ENCODE results near the gene CLCN3. TPM values are rescaled to one million over a fixed set of nuclear protein-coding genes. Genes with fewer than 3 reads are reported as not detected.

The CLCN3 gene
- total and polyA plus RNA-seq, 9 of the 15 experiments (the other 6 are each of a cell fraction or from before 2014, with no cell fraction given), result 12.7 to 60.6 (median 38.5) TPM

DNA sequence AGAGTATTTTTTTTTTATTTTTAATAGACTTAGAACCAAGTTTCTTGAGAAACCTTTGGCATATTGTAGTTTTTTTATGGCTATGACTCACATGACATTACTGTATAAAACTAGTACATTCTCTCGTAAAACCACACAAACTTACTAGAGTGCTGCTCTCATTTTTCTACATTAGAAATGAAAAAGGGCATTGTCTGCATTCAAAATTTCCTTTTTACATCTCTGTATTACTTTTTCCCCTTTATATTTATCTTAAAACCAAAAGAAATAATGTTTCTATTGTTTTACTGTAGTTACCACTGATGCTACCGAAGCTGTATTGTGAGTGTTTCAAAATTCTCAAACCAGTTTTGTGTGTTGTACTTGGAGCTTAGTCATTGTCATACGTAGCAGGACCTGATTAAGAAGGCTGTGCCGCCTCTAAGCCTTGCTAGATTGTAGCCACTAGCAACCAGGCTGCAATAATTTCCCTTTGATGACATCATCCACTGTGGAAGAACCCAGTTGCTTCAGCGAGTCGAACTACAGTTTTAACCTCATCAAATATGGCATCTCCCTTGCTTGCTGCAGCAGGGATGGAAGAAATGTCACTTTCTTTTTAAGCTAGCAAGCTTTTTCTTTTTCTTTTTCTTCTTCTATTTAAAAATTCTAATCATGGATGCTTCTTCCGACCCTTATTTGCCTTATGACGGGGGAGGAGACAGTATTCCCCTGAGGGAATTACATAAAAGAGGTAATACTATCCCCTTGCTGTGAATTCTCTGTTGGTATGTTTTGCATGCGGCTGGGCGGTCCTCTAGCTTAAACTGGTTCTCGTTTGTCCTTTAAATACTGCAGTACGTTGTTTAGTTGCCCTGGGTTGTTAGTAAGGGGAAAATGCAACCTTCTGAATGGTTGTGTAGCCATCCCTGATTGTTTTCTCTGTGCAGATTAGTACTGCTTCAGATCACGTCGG is 39.6 kb downstream of the CLCN3 start (continued):
- TF ChIP-seq CBFA2T2 (conservative IDR thresholded peaks at IDR 0.05), result no peak
- no peak for TF ChIP-seq ZNF57 (CRISPR knock-in tag; IDR thresholded peaks at IDR 0.05)
- TF ChIP-seq, protein P1, sequence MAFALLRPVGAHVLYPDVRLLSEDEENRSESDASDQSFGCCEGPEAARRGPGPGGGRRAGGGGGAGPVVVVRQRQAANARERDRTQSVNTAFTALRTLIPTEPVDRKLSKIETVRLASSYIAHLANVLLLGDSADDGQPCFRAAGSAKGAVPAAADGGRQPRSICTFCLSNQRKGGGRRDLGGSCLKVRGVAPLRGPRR (CRISPR knock-in tag; IDR thresholded peaks at IDR 0.05), result no peak
- TF ChIP-seq DDX20 (tag; IDR thresholded peaks at IDR 0.05; ENCODE audit: low read depth), result peak; percentile 50; the same call in 1 of the 2 replicates
- no peak for TF ChIP-seq PATZ1 (CRISPR knock-in tag; IDR thresholded peaks at IDR 0.05; ENCODE audit: borderline replicate concordance)
- TF ChIP-seq NFE2 (IDR thresholded peaks at IDR 0.05; ENCODE audit: low read depth), result peak; percentile 96
- TF ChIP-seq MAZ (CRISPR knock-in tag; conservative IDR thresholded peaks at IDR 0.05 in 1 of 2, IDR thresholded peaks at IDR 0.05 in 1 of 2), result no peak; a peak in 1 of 4 replicates
- TF ChIP-seq, protein P2, sequence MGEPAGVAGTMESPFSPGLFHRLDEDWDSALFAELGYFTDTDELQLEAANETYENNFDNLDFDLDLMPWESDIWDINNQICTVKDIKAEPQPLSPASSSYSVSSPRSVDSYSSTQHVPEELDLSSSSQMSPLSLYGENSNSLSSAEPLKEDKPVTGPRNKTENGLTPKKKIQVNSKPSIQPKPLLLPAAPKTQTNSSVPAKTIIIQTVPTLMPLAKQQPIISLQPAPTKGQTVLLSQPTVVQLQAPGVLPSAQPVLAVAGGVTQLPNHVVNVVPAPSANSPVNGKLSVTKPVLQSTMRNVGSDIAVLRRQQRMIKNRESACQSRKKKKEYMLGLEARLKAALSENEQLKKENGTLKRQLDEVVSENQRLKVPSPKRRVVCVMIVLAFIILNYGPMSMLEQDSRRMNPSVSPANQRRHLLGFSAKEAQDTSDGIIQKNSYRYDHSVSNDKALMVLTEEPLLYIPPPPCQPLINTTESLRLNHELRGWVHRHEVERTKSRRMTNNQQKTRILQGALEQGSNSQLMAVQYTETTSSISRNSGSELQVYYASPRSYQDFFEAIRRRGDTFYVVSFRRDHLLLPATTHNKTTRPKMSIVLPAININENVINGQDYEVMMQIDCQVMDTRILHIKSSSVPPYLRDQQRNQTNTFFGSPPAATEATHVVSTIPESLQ (CRISPR knock-in tag; IDR thresholded peaks at IDR 0.05), result no peak
- TF ChIP-seq NFXL1 (CRISPR knock-in tag; IDR thresholded peaks at IDR 0.05), result no peak
- TF ChIP-seq ZNF507 (tag; conservative IDR thresholded peaks at IDR 0.05), result no peak
- no peak for TF ChIP-seq HNRNPK (IDR thresholded peaks at IDR 0.05; ENCODE audit: low read depth, low read length, poor library complexity, severe bottlenecking)
- TF ChIP-seq CBFA2T3 (IDR thresholded peaks at IDR 0.05), result peak; percentile 67
- TF ChIP-seq, protein P3, sequence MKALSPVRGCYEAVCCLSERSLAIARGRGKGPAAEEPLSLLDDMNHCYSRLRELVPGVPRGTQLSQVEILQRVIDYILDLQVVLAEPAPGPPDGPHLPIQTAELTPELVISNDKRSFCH (CRISPR knock-in tag; IDR thresholded peaks at IDR 0.05), result 0 out of 2 replicates have a peak, but pooled peaks have one; percentile 8
- TF ChIP-seq, protein P3 (tag; IDR thresholded peaks at IDR 0.05), result peak; percentile 41; the same call in 1 of the 2 replicates

Measured in K562 (cell line).